ENCODE measurements around the gene NTNG2.

The NTNG2 gene

DNA sequence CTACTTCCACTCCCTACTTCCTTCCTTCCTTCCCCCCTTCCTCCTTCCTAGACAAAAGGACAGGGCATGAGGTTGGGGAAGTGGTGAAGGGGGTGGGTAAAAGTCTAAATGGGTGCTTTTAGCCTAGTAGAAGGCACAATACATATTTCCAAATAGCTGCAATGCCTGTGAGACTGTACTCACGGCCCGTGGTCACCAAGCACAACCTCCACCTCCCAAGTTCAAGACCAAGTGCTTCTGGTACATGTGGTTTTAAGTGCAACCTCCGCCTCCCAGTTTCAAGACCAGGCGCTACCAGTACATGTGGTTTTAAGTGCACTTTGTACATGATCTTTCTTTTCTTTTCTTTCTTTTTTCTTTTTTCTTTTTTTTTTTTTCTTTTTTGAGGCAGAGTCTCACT, 14.5 kb upstream of the NTNG2 start:
- no peak for DNase-seq

GRCh38 chr9:132147839-132148238, 14.0 kb upstream of the NTNG2 start:
- DNase-seq = no peak

DNA sequence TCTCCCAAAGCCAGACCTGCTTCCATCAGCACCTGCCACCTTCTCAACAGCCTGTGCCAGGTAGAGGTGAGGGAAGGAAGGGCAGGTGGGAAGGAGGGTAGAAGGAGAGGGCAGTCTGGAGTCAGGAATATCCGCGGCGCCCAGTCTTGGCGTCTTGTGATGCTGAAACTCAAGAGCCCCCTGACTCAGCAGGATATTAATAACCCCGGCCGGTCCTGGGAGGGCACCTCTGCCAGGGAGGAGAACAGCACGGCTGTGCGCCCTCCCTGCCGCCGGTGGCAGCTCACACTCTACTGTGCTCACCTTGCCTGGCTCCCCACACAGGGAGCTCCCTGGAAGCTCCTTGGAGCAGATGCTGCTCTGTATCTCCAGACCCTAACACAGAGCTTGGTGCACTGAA, 11.6 kb upstream of the NTNG2 start:
- no peak for DNase-seq

GRCh38 chr9:132151118-132151517, 10.7 kb upstream of the NTNG2 start:
- no peak for DNase-seq

GRCh38 chr9:132152231-132152630, 9.6 kb upstream of the NTNG2 start:
- no peak for DNase-seq

- no peak for DNase-seq
Measured at GRCh38 chr9:132154863-132155567, 6.8 kb upstream of the NTNG2 start.

- DNase-seq = no peak
Measured at GRCh38 chr9:132155568-132155895, 6.3 kb upstream of the NTNG2 start.

DNA sequence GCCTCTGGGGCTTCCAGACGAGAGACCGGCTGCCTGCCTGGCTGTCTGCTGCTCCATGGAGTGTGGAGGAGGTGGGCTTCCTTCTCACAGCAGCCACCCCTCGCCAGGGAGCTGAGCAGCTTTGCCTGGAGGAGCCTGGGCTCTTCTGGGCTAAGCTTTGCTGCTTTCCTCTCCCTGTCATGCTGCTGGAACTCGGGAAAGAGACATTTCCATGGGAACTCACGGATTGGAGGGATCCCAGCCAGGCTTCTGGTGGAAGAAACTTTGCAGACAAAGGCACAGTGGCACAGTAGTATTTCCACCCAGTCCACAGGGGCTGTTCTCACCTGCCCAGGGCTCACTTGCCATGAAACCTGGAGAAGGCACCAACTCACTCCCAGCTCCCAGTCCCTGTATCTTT, 5.6 kb upstream of the NTNG2 start:
- no peak for DNase-seq

- DNase-seq = no peak
Measured at GRCh38 chr9:132157347-132158116, 4.3 kb upstream of the NTNG2 start.

DNA sequence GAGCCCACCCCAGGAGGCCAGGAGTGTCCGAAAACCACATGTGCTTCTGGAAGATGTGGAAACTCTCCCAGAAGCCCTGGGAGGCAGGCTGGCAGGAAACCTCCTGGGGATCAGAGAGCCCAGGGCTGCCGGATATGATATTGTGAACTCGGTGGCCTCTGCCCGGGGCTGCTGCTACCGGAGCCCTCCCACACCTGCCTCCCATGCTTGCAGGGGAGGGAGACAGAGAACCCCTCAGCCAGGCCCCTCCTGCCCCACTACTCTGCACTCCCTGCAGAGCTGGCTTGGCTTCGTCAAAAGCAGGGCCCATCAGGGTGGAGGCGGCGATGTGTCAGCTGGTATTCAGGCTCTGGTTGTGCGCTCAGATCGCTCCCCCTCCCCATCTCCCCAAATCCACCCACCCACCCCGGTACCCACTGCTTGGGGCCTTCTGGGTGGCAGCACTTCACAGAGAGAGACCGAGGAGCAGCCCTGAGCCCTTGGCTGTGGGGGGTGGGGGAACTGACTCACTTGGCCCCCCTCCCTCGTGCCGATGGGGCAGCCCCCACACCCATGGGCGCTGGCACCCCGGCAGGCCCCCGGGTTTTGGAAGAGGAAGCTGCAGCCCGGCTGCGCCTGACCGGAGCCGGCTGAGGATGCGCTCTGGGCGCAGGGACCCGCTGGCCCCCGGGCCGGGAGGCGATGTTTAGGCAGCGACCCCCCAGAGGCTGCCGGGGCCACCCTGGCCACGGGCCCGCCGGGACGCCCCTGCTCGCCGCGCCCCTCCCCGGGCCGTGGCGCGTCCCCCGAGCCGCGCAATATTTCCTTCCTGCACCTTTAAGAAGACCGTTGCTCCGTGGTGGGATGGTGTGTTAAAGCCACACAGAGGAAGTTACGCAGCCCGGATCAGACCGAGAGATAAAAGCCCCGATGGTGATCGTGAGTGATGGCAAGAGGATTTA, 786 bp upstream of the NTNG2 start:
- DNase-seq = peak; percentile 46 to 66 (median 60)

GRCh38 chr9:132162764-132163456, 1.1 kb downstream of the NTNG2 start:
- DNase-seq = no peak

- DNase-seq = peak in 3 of 4 experiments; percentile 21 to 57 (median 48)
Measured at GRCh38 chr9:132163457-132163875, 1.6 kb downstream of the NTNG2 start.

GRCh38 chr9:132163876-132164603, 2.2 kb downstream of the NTNG2 start:
- DNase-seq = no peak

GRCh38 chr9:132164604-132165362, 2.9 kb downstream of the NTNG2 start:
- DNase-seq = no peak

DNA sequence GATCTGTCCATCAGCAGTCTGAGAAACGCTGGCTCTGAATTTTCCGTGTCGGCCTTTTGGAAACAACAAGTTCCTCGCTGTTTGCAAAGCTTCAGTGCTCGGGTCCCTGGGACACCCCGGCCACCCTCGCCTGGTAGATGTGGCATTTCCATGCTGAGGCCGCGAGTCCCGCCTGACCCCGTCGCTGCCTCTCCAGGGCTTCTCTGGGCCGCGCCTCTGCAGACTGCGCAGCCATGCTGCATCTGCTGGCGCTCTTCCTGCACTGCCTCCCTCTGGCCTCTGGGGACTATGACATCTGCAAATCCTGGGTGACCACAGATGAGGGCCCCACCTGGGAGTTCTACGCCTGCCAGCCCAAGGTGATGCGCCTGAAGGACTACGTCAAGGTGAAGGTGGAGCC, 4.7 kb downstream of the NTNG2 start:
- peak; percentile 8 to 56 (median 38) for DNase-seq

- DNase-seq = no peak
Measured at GRCh38 chr9:132167192-132167591, 5.3 kb downstream of the NTNG2 start.

DNA sequence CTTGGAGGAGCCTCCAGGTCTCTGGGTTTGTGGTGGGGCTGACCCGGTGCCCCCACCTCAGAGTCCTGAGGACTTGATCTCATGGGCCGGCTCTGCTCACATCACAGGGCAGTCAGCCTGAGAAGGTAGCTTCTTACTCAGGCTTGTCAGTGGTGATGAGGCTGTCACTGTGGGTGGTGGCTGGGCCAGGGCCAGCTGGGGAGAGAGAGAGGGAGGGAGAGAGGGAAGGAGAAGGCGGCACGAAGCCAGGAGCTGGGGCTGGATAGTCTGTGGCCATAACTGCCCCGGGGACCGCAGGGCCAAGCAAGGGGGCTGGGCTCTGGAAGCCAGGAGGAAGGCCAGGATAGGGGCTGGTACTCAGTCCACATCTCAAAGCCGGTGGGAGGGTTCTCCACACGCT, 6.5 kb downstream of the NTNG2 start:
- no peak for DNase-seq

- DNase-seq = no peak
Measured at GRCh38 chr9:132168851-132169250, 7.0 kb downstream of the NTNG2 start.

GRCh38 chr9:132169672-132170392, 8.0 kb downstream of the NTNG2 start:
- DNase-seq = peak; percentile 70 to 89 (median 76)

DNA sequence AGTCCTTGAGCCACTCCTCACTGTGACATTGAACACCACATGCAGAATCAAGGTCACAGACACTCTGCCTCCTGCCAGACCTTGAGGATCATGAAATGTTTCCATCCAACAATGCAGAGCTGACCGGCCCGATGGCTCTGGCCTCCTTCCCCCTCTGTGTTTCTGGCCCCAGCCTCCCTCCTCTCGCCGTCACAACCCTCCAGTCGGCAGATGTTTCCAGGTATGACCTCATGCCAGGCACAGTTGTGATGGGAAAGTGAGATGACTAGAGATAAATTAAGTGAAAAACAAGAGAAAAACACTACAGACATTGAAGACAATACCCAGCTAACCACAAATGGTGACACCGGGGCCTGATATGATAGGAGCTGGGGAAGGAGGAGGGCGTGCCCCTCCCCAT, 9.8 kb downstream of the NTNG2 start:
- no peak for DNase-seq

All from suppressor macrophage (primary cell).